C1 segment of cervical spinal cord (tissue), 14 donors: ENCODE results near the gene CAMK1D.
"Not testable (repeated sequence)": the region's sequence is repeated elsewhere in the genome, so short reads cannot be mapped to it uniquely, and the experiment has no call there.

Experiments used
- DNase-seq, 14 donors: peaks; one replicate each; lab custom pipeline; 2025; lab: John Stamatoyannopoulos, UW

Gene CAMK1D

GRCh38 chr10:12348870-12349628 is at the start of gene CAMK1D:
CAMK1D (plus strand) TSS chr10:12349547.
- peak in 13 of 14 donors; percentile 22 to 87 (median 63) for DNase-seq

- not testable (repeated sequence) for DNase-seq
Measured at GRCh38 chr10:12301036-12301435, 48.3 kb upstream of the CAMK1D start.

- DNase-seq, result no peak
Measured at GRCh38 chr10:12308057-12308456, 41.3 kb upstream of the CAMK1D start.

- no peak for DNase-seq
Measured at GRCh38 chr10:12308736-12309375, 40.5 kb upstream of the CAMK1D start.

- not testable (repeated sequence) for DNase-seq
Measured at GRCh38 chr10:12309783-12310182, 39.6 kb upstream of the CAMK1D start.

- DNase-seq, result no peak
Measured at GRCh38 chr10:12314836-12315235, 34.5 kb upstream of the CAMK1D start.

GRCh38 chr10:12319076-12319475 is 30.3 kb upstream of the CAMK1D start:
- DNase-seq, result no peak

- DNase-seq, result no peak
Measured at GRCh38 chr10:12320892-12321291, 28.5 kb upstream of the CAMK1D start.

- no peak for DNase-seq
Measured at GRCh38 chr10:12321641-12322040, 27.7 kb upstream of the CAMK1D start.

GRCh38 chr10:12322583-12323131 is 26.7 kb upstream of the CAMK1D start:
- peak in 1 of 14 donors; percentile 7 for DNase-seq

GRCh38 chr10:12324530-12324929 is 24.8 kb upstream of the CAMK1D start:
- DNase-seq, result no peak

- no peak for DNase-seq
Measured at GRCh38 chr10:12327074-12327473, 22.3 kb upstream of the CAMK1D start.

GRCh38 chr10:12327476-12327875 is 21.9 kb upstream of the CAMK1D start:
- DNase-seq, result no peak

- not testable (repeated sequence) for DNase-seq
Measured at GRCh38 chr10:12328312-12328711, 21.0 kb upstream of the CAMK1D start.

GRCh38 chr10:12332572-12333379 is 16.6 kb upstream of the CAMK1D start:
- no peak for DNase-seq

- peak in 8 of 14 donors; percentile 7 to 71 (median 25) for DNase-seq
Measured at GRCh38 chr10:12333380-12334185, 15.8 kb upstream of the CAMK1D start.

GRCh38 chr10:12334186-12334530 is 15.2 kb upstream of the CAMK1D start:
- no peak for DNase-seq

GRCh38 chr10:12335169-12335568 is 14.2 kb upstream of the CAMK1D start:
- not testable (repeated sequence) for DNase-seq

- no peak for DNase-seq
Measured at GRCh38 chr10:12337453-12338372, 11.6 kb upstream of the CAMK1D start.

GRCh38 chr10:12338981-12339380 is 10.4 kb upstream of the CAMK1D start:
- no peak for DNase-seq
